ENCODE results near the gene WDTC1. TPM values are rescaled to one million over a fixed set of nuclear protein-coding genes. Genes with fewer than 3 reads are reported as not detected.

Gene WDTC1
- total and polyA plus RNA-seq, 2 of the 13 experiments (the other 11 are each of a cell fraction or from before 2014, with no cell fraction given), result 5.5 TPM

GRCh38 chr1:27301582-27302199, 67.3 kb downstream of the WDTC1 start (continued):
- no peak for TF ChIP-seq AGO1 (IDR thresholded peaks at IDR 0.05; ENCODE audit: low read depth, low read length, poor library complexity, severe bottlenecking)

GRCh38 chr1:27302612-27303011, 68.2 kb downstream of the WDTC1 start:
- POLR2A ChIA-PET, result no interaction called here
- BruUV-seq (replicated peaks), result no TSS peak
- TF ChIP-seq SRF (IDR thresholded peaks at IDR 0.05; ENCODE audit: low read depth, low read length) (no peak), THAP8 (CRISPR knock-in tag; IDR thresholded peaks at IDR 0.05; ENCODE audit: borderline replicate concordance) (no peak), ARNT (IDR thresholded peaks at IDR 0.05) (no peak), KLF13 (CRISPR knock-in tag; IDR thresholded peaks at IDR 0.05) (no peak), ZNF530 (CRISPR knock-in tag; IDR thresholded peaks at IDR 0.05; ENCODE audit: low read depth) (no peak), REL (CRISPR knock-in tag; conservative IDR thresholded peaks at IDR 0.05) (no peak), HOXA3 (CRISPR knock-in tag; IDR thresholded peaks at IDR 0.05) (no peak), ZNF589 (CRISPR knock-in tag; conservative IDR thresholded peaks at IDR 0.05) (no peak), NONO (IDR thresholded peaks at IDR 0.05) (no peak), NONO (CRISPR knock-in tag; conservative IDR thresholded peaks at IDR 0.05) (no peak), RAD51 (IDR thresholded peaks at IDR 0.05; ENCODE audit: borderline replicate concordance) (no peak)
- TF ChIP-seq, protein P1, sequence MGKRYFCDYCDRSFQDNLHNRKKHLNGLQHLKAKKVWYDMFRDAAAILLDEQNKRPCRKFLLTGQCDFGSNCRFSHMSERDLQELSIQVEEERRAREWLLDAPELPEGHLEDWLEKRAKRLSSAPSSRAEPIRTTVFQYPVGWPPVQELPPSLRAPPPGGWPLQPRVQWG (CRISPR knock-in tag; IDR thresholded peaks at IDR 0.05; ENCODE audit: borderline replicate concordance, low read depth), result no peak
- TF ChIP-seq, protein P2, sequence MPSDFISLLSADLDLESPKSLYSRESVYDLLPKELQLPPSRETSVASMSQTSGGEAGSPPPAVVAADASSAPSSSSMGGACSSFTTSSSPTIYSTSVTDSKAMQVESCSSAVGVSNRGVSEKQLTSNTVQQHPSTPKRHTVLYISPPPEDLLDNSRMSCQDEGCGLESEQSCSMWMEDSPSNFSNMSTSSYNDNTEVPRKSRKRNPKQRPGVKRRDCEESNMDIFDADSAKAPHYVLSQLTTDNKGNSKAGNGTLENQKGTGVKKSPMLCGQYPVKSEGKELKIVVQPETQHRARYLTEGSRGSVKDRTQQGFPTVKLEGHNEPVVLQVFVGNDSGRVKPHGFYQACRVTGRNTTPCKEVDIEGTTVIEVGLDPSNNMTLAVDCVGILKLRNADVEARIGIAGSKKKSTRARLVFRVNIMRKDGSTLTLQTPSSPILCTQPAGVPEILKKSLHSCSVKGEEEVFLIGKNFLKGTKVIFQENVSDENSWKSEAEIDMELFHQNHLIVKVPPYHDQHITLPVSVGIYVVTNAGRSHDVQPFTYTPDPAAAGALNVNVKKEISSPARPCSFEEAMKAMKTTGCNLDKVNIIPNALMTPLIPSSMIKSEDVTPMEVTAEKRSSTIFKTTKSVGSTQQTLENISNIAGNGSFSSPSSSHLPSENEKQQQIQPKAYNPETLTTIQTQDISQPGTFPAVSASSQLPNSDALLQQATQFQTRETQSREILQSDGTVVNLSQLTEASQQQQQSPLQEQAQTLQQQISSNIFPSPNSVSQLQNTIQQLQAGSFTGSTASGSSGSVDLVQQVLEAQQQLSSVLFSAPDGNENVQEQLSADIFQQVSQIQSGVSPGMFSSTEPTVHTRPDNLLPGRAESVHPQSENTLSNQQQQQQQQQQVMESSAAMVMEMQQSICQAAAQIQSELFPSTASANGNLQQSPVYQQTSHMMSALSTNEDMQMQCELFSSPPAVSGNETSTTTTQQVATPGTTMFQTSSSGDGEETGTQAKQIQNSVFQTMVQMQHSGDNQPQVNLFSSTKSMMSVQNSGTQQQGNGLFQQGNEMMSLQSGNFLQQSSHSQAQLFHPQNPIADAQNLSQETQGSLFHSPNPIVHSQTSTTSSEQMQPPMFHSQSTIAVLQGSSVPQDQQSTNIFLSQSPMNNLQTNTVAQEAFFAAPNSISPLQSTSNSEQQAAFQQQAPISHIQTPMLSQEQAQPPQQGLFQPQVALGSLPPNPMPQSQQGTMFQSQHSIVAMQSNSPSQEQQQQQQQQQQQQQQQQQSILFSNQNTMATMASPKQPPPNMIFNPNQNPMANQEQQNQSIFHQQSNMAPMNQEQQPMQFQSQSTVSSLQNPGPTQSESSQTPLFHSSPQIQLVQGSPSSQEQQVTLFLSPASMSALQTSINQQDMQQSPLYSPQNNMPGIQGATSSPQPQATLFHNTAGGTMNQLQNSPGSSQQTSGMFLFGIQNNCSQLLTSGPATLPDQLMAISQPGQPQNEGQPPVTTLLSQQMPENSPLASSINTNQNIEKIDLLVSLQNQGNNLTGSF (CRISPR knock-in tag; IDR thresholded peaks at IDR 0.05), result no peak
- FAIRE-seq (no peak), ATAC-seq (no peak), DNase-seq (ENCODE audit: low spot score) (no peak)
- in situ Hi-C loops (cut with HindIII; ENCODE audit: extremely low pct_ligation_motif_present, low pct_unique_long_range_greater_than_20kb) (no loop called here), intact Hi-C loops (cut with micrococcal nuclease; ENCODE audit: unreplicated experiment) (no loop called here)
- no peaks in the 10 kb centered on the region for H3K79me2 ChIP-seq (ENCODE audit: insufficient read depth, low read length)
- peaks cover 0 to 7% of the 10 kb centered on the region in 2 experiments; a peak in 1 of 5 replicates for H3K36me3 ChIP-seq (replicated peaks in 1 of 2; ENCODE audit: control insufficient read depth in 1 of 2, insufficient read depth in 2 of 2, low read length in 2 of 2)
- no peaks in the 10 kb centered on the region for H3K27me3 ChIP-seq (ENCODE audit: control insufficient read depth in 1 of 2, insufficient read depth in 2 of 2, low read length in 2 of 2)
- no peak overlapping the region for H3K9ac ChIP-seq (ENCODE audit: insufficient read depth, low read depth, low read length)
- H3K4me2 ChIP-seq (ENCODE audit: low read depth, low read length), result no peak overlapping the region
- CTCF ChIA-PET (ENCODE audit: low intra/inter-chr PET ratio, low total read pairs), result interaction anchor here (4.0 kb wide), 1 partner anchor 85 kb away, joined by 43 read pairs; no protein-coding TSS in a partner anchor
- H2AFZ ChIP-seq (ENCODE audit: low read length), result no peak overlapping the region
- H3K9me3 ChIP-seq (ENCODE audit: low read length), result no peaks in the 10 kb centered on the region
- H3K27ac ChIP-seq (ENCODE audit: extremely low read length, insufficient read depth, low read length), result no peak overlapping the region
- H3K4me1 ChIP-seq (ENCODE audit: insufficient read depth, low read length), result no peaks in the 10 kb centered on the region
- 89% methylated on average over 2 of the region's 2 CpGs for WGBS (ENCODE audit: low lambda C conversion rate)
- no peak overlapping the region for H3K4me3 ChIP-seq (replicated peaks in 1 of 3; ENCODE audit: insufficient read depth in 1 of 3, low read depth in 2 of 3, low read length in 3 of 3)
- H4K20me1 ChIP-seq (ENCODE audit: insufficient read depth, low read length), result no peaks in the 10 kb centered on the region
